GM19395 (cell line): ENCODE results near the gene CHCHD6.

Experiments
- ATAC-seq: cut with Tn5 transposase; IDR thresholded peaks from one replicate; pipeline ENCODE4 v1.9.1; 2021; ENCODE audit warnings: mild to moderate bottlenecking, moderate library complexity; ENCODE audit not compliant: unreplicated experiment

Gene CHCHD6

DNA sequence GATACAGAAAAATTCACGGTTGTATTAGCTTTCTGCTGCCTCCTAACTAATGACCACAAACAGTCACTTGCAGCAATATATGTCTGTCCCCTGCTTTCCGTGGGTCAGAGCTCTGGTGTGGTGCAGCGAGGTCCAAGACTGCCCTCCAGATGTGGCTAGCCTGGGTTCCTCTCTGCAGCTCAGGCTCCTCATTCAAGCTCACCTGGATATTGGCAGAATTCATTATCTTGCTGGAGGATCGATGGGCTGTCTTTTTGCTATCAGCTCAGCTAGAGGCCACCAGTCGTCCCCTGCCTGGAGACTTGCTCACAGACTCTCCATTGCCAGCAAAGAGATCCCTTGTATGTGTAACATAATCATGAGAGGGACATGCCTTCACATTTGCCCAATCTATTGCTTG lies 266.1 kb downstream of the CHCHD6 start:
- ATAC-seq, result no peak

- no peak for ATAC-seq
Measured at GRCh38 chr3:126970921-126971320, 266.9 kb downstream of the CHCHD6 start.

- no peak for ATAC-seq
Measured at GRCh38 chr3:126971891-126972351, 267.9 kb downstream of the CHCHD6 start.

DNA sequence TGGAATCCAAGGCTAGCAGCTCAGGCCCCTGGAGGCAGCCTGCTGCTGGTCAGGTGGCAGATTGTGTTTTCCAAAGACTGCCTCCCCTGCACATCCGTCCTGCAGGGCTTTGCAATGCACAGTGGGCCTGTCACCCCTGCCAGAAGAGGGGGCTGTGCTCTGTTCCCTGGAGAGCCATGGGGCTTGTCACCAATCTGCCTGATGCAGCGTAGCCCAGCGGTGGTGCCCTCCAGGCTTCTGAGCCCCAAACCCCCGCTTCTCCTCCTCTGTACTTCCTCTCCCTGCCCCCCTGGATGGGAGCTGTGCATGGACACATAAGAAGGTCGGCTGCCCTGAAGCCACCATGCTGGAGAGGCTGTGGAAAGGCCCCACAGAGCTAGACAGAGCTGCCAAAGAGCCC lies 268.8 kb downstream of the CHCHD6 start:
- ATAC-seq, result no peak

DNA sequence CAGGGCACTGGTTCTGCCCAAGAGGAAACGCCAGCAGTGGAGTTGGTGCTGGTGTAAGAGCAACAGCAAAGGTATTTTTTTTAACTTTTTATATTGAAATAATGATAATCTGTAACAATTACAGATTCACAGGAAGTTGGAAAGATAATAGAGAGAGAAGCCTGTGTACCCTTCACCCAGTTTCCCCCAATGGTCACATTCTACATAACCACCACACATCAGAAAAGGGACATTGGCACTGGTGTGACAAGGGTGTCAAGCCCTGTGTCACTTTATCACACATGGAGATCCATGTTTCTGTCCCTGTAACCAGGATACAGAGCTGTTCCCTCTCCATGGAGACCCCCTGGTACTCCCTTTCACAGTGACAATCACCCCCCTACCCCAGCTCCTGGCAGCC lies 269.8 kb downstream of the CHCHD6 start:
- ATAC-seq, result no peak

GRCh38 chr3:126974756-126975155 lies 270.7 kb downstream of the CHCHD6 start:
- no peak for ATAC-seq

DNA sequence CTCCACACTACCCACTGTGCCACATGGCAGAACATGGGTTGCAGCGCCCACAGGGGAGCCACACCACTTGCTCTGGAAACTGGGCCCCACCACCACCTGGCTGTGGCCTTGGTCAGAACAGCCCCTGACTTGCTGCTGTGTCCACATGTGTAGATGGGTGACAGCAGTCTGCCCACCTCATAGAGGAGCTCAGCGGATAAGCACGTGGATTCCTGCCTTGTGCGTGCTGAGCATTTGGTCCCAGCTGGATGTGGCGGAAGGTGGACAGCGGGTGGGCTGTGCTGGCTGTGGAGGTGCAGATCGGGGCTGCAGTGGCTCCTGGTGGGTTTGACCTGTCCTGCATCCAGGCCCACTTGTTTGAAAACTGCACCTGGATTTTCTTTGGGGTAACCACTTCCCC lies 272.9 kb downstream of the CHCHD6 start:
- ATAC-seq, result no peak

DNA sequence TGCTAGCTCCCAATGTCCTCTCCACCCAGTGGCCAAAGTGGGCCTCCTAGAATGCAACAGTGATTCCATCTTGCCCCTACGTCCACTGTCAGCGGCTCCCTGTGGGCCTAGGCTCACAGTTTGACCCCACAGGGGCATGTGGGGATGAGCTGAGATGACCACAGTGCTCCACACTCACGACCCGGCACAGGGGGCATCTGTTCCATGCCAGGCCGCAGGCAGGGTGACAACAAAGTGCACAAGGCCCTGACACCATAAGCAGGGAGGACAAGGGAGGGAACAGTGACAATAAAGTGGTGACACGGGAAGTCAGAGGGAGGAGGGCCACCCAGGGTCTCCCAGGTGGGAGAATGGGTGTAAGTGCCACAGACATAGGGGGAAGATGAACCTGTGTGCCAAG lies 273.8 kb downstream of the CHCHD6 start:
- no peak for ATAC-seq

DNA sequence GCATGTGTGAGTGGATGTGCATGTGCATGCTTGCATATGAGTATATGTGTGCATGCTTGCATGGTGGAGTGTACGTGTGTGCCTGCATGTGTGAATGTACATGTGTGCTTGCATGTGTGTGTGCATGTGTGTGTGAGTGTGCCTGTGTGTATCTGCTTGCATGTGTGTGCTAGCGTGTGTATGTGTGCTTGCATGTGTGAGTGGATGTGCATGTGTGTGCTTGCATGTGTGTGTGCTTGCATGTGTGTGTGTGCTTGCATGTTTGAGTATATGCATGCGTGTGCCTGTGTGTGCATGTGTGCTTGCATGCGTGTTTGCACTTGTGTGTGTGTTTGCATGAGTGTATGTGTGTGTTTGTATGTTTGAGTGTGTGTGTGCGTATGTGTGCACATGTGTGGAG lies 274.3 kb downstream of the CHCHD6 start:
- no peak for ATAC-seq

DNA sequence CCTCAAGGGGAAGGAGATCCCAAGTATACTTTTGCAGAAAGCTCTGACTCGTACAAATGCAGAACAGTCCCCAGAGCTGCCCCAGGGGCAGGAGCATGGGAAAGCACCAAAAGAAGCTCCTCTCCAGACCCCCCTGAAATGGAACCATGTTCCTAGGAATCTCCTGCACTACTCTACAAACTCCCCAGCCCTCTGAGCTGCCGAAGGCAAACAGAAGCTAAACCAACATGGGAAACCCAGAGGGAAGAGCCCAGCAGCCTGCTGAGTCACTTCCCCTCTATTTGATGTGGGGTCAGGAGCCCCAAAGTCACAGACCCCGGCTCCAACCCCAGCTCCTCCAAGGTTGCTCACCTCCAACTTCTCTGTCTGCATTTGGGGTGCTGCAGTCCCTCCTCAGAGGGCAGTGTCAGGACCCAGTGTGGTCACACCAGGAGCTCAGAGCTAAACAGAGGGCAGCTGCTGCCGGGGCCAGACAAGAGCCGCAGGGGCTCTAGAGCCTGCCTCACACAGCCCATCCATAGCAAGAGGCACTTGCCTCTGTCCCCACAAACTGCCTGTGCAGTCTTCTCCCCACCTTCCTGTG lies 275.1 kb downstream of the CHCHD6 start:
- no peak for ATAC-seq

- ATAC-seq, result no peak
Measured at GRCh38 chr3:126980266-126980811, 276.3 kb downstream of the CHCHD6 start.

GRCh38 chr3:126982126-126982470 lies 278.1 kb downstream of the CHCHD6 start:
- peak; percentile 38 for ATAC-seq

DNA sequence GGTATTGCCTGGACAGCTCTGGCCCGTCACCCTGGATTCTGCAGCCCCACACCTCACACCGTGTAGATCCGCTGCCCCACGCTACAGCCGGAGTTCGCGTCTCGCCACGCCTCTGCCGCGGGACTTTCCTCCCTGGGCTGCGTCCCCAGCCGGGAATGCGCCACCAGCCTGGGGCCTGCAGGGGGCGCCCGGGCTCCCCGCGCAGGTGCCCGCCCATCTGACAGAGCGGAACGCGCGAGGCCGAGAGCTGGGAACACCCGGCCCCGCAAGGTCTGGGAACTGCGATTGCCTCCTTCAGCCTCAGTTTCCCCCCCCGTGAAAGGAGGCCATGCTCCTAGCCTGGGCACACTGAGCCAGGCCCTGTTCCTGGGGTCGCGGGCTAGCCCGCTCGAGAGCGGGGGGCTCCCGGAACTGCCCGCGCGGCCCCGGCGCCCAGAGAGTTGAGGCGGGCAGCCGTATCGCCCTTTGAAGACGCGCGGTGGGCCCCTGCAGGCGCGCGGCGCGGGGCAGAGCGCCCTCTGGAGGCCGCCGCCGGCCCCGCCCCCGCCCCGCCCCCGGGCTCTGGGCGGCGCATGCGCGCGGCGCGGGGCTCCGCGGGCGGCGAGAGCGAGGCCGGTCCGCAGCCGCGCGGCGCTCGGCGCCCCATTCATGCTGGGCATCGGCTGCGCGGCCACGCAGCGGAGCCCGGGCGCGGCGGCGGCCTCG lies 278.6 kb downstream of the CHCHD6 start, which contains the start of gene PLXNA1:
Gene PLXNA1 (plus strand): TSS at position 645 of the 705 bp plus-strand sequence. CDS start 5,479 bp downstream, outside the sequence.
- ATAC-seq, result peak; percentile 78

- no peak for ATAC-seq
Measured at GRCh38 chr3:126983276-126983652, 279.2 kb downstream of the CHCHD6 start.

- no peak for ATAC-seq
Measured at GRCh38 chr3:126983653-126984390, 279.8 kb downstream of the CHCHD6 start.

- ATAC-seq, result no peak
Measured at GRCh38 chr3:126984391-126985131, 280.5 kb downstream of the CHCHD6 start.

DNA sequence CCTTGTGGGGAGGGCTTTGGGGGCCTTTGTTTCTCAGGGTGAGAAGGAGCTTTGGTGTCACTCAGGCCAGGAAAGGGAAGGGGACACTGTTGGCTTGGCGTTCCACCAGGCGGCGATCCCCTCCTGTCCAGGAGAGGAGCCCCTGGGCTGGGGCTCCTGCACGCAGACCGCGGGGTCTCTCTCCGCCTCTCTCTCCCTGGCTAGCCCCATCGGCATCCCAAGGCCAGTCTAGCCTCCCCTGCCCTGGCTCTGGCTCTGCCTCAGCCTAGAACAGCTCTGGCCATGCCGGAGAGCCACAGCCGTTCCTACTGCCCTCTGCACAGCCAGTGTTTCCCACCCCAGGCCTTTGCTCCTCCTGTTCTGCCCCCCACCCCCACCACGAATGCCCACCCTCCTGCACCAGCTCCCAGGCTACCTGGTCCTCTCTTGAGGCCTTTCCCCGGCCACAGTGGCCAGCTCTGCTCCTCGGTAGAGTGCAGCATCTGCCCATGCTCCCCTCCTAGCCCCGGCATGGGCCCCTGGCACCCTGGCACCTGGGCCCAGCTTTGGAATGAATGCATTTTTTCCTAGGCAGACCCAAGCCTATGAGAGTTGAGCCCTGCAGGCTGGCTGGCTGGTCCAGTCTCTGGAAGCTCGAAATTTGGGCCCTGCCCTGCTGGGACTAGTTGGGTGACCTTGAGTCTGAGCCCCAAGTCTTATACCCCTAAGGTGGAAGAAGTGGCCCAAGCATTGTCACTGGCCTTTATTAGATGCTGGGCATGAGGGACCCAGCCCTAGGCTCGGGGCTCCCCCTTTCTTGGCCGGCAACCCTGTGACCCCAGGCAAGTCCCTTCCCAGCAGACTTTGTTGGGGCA lies 281.3 kb downstream of the CHCHD6 start:
- ATAC-seq, result no peak

- no peak for ATAC-seq
Measured at GRCh38 chr3:126986001-126986400, 282.0 kb downstream of the CHCHD6 start.

DNA sequence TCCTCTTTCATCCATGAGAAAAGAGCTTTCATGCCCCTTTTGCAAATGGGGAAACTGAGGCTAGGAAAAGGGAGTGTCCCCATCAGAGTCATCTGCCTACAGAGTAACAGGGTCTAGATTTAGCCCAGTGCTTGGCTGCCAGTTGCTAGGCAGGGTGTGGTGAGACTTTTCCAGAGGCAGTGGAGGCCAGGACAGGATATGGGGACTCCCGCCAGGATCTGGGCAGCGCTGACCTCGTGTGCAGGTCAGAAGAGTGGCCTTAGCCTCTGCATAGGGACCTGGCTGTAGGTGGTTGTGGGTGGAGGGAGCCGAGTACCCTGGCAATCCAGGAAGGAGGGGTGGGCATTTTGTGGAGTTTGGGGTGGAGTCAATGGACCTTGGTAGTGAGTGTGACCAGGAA lies 283.1 kb downstream of the CHCHD6 start:
- ATAC-seq, result no peak

- ATAC-seq, result no peak
Measured at GRCh38 chr3:126987596-126987995, 283.6 kb downstream of the CHCHD6 start.
